ENCODE measurements around the gene ITPK1.

ITPK1 gene

DNA sequence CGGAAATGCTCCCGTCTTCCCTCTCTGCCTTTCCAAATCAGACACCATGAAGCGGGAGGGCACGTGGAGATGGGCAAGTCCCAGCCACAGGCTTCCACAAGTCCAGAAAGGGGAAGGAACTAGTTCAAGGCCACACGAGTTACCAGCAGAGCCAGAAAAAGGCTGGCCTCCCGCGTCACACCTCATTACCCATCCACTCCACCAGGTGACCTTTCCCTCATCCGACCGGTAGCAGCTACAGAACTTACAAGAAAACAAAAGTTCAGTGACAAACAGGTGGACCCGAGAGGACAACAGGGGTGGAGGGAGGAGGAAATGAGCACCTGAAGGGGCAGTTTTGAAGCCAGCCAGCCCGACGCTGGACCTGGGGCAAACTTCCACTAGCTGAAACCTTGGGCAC is 145.9 kb downstream of the ITPK1 start:
- TF ChIP-seq CTCF (IDR thresholded peaks at IDR 0.05; ENCODE audit: borderline replicate concordance, insufficient read depth, low read depth, low read length), result no peak
- H3K4me3 ChIP-seq (ENCODE audit: low read depth, low read length), result no peak overlapping the region

GRCh38 chr14:92969430-92969829 is 146.3 kb downstream of the ITPK1 start:
- no peak for TF ChIP-seq CTCF (IDR thresholded peaks at IDR 0.05; ENCODE audit: borderline replicate concordance, insufficient read depth, low read depth, low read length)
- H3K4me3 ChIP-seq (ENCODE audit: low read depth, low read length), result no peak overlapping the region

- H3K4me3 ChIP-seq (ENCODE audit: low read depth, low read length), result no peak overlapping the region
- no peak for TF ChIP-seq CTCF (IDR thresholded peaks at IDR 0.05; ENCODE audit: borderline replicate concordance, insufficient read depth, low read depth, low read length)
Observed at GRCh38 chr14:92968291-92969020, 147.3 kb downstream of the ITPK1 start.

DNA sequence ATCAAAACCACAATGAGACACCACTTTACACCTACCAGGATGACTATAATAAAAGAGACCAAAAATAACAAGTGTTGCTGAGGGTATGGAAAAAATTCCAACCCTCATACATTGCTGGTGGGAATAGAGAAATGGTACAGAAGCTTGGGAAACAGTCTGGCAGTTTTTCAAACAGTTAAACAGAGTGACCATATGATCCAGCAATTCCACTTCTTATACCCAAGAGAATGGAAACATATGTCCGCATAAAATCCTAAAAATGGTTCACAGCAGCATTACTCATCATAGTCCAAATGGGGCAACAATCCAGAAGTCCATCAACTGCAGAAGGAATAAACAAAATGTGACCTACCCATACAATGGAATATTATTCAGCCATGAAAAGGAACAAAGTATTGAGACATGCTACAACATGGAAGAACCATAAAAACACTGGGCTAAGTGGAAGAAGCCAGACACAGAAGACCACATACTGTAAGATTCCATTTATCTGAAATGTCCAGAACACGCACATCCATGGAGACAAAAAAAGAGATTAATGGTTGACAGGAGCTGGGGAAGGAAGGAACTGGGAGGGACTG is 148.3 kb downstream of the ITPK1 start:
- H3K4me3 ChIP-seq (ENCODE audit: low read depth, low read length), result no peak overlapping the region
- TF ChIP-seq CTCF (IDR thresholded peaks at IDR 0.05; ENCODE audit: borderline replicate concordance, insufficient read depth, low read depth, low read length), result no peak

DNA sequence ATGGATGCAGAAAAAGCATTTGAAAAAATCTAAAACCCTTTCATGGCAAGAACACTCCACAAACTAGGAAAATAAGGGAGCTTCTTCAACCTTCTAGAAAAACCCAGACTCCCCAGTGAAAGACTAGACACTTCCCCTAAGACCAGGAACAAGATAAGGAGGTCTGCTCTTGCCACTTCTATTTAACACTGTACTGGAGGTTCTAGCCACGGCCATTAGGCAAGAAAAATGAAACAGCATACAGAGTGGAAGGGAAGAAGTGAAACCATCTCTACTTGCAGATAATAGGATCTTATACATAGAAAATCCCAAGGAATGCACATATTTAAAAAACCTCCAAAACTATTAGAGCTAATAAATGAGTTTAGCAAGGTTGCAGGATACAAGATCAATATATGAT is 150.4 kb downstream of the ITPK1 start:
- no peak for TF ChIP-seq CTCF (IDR thresholded peaks at IDR 0.05; ENCODE audit: borderline replicate concordance, insufficient read depth, low read depth, low read length)
- no peak overlapping the region for H3K4me3 ChIP-seq (ENCODE audit: low read depth, low read length)

DNA sequence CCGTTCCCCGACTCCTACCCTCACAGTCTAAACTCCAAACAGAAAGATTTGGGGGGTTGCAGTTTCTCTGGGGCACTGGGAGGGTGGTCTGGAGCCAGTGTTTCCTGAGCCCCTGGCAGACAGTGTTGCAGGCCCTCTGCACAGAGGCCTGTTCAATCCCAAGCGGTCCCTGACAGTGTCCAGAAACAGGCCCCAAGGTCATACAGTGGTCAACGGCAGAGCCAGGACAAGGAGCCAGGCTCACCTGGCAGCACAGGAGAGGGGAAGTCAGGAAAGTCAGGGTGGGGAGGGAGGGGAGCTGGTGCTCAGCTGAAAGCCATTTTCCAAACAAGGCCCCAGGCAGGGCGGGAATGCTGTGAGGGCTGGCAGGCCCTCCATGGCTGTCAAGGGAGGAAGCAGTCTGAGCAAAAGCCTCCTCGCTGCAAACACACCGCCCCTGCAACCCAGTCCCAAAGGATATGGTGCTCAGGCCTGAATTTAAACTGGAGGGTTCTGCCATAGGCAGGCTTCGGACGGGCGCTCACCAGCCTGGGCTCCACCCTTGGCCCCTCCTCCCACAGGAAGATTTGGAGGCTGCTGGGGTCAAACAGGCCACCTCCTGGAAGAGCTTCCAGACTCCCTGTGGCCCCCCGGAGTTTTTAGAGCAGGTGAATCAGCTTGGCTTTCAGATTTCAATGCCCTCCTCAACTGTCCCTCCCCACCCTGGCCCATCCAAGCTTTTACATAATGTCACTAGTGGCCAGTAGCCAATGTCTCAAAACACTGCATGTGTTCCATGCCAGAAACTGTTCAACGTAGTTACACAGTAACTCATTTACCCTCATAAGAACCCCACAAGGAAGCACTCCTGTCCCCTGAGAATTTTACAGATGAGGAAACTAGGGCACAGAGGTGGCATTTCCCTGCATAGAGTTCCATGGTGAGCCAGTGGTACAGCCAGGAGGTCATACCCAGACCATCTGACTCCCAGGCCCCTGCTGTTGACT is 151.3 kb downstream of the ITPK1 start:
- H3K4me3 ChIP-seq (ENCODE audit: low read depth, low read length), result no peak overlapping the region
- TF ChIP-seq CTCF (IDR thresholded peaks at IDR 0.05; ENCODE audit: borderline replicate concordance, insufficient read depth, low read depth, low read length), result no peak

Measured in GM12875 (cell line).